ENCODE measurements around the gene GPI. TPM values are rescaled to one million over a fixed set of nuclear protein-coding genes. Genes with fewer than 3 reads are reported as not detected.

Gene GPI
- 592 and 598 TPM in 2 replicates for total RNA-seq

DNA sequence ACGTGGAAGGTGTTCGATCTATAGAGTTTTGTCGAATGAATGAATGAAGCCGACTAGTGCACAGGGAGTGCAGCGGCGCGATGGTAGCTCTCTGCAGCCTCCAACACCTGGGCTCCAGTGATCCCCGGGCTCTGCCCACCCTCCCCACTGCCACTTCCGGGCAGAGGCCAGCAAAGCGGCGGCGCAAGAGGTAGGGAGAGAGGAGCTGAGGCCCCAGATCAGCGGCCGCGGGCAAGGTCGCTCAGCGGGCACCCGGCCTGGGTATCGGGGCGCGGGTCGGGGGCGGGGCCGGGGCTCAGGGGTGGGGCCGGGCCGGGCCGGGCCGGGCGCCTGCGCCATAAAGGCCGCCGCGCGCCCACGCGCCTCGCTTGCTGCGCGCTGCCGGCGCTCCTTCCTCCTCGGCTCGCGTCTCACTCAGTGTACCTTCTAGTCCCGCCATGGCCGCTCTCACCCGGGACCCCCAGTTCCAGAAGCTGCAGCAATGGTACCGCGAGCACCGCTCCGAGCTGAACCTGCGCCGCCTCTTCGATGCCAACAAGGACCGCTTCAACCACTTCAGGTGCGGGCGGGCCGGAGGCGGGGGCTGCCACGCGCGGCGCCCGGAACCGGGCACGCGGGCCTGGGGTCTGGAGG, at the start of gene GPI:
GPI (plus strand) TSS at position 367 of the 633 bp plus-strand sequence; CDS start at position 438, 71 bp downstream.
- H3K4me1 Mint-ChIP-seq, result peaks cover 57% of the 10 kb centered on the region
- H3K27me3 Mint-ChIP-seq, result no peaks in the 10 kb centered on the region
- no peaks in the 10 kb centered on the region for H3K9me3 Mint-ChIP-seq
- H3K4me3 Mint-ChIP-seq, result peak within 1 kb of the TSS; percentile 100
- peak; percentile 91 for DNase-seq
- peak within 1 kb of the TSS; percentile 96 for H3K27ac Mint-ChIP-seq
- intact Hi-C loops (cut with micrococcal nuclease), result loop anchor here (2.0 kb wide), 1 partner anchor 64 kb away; the partner anchor contains the start of gene UBA2
- peaks cover 43% of the 10 kb centered on the region for H3K36me3 Mint-ChIP-seq (ENCODE audit: low read depth)

DNA sequence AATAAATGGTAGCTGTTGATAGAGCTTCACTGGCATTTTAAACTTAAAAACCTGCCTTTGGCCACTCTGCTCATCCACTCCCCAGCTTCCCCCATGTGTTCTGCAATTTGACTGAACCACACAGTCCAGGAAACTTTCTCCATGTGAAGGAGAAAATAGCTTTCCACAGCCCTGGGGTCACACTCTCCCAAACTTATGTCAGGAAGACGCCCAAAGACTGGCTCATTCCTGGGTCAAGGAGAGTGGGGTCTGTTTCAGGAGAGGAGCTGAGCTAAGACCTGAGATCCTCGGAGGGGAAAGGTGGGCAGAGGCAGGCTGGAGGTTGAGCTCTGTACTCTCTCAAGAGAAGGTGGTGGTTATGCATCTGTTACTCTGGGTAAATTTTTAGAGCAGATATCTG, 48.7 kb upstream of the GPI start:
- peaks cover 4% of the 10 kb centered on the region for H3K36me3 Mint-ChIP-seq (ENCODE audit: low read depth)
- H3K4me1 Mint-ChIP-seq, result peaks cover 15% of the 10 kb centered on the region
- no peak for DNase-seq
- no peak overlapping the region for H3K27ac Mint-ChIP-seq
- no peaks in the 10 kb centered on the region for H3K9me3 Mint-ChIP-seq
- intact Hi-C loops (cut with micrococcal nuclease), result loop anchor here (5.0 kb wide), 1 partner anchor 34 kb away; no protein-coding TSS in a partner anchor
- no peak overlapping the region for H3K4me3 Mint-ChIP-seq
- H3K27me3 Mint-ChIP-seq, result no peaks in the 10 kb centered on the region

DNA sequence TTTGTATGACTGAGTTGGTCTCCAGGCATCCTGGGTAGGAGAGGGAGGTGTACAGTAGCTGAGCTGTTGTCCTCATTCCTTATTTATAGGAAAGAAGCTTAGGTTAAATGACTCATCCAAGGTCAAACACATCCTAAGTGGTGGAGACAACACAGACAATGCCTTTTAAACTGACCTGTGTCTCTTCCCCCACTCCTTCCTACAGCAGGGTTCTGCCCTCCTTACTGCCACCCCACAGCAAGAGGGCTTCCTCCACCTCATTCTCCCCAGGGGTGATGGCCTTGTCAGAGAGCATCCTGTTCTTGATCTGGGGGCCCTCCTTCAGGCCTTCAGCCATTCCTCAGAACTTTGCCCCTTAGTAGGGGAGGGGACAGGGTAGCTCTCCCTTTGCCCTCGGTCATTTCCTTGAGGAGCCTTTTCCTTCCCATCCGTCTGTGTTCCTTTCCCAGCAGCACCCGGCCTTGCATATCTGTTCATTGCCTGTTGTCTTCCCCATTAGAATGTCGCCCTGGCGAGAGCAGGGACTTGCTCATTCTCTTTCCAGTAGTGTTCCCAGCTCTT, 48.2 kb upstream of the GPI start:
- Mint-ChIP-seq H3K4me3 (no peak overlapping the region), H3K9me3 (no peaks in the 10 kb centered on the region), H3K27ac (no peak overlapping the region), H3K27me3 (no peaks in the 10 kb centered on the region), H3K4me1 (peaks cover 15% of the 10 kb centered on the region), H3K36me3 (ENCODE audit: low read depth) (peaks cover 4% of the 10 kb centered on the region)
- no peak for DNase-seq
- intact Hi-C loops (cut with micrococcal nuclease), result loop anchor here (5.0 kb wide), 1 partner anchor 35 kb away; no protein-coding TSS in a partner anchor

DNA sequence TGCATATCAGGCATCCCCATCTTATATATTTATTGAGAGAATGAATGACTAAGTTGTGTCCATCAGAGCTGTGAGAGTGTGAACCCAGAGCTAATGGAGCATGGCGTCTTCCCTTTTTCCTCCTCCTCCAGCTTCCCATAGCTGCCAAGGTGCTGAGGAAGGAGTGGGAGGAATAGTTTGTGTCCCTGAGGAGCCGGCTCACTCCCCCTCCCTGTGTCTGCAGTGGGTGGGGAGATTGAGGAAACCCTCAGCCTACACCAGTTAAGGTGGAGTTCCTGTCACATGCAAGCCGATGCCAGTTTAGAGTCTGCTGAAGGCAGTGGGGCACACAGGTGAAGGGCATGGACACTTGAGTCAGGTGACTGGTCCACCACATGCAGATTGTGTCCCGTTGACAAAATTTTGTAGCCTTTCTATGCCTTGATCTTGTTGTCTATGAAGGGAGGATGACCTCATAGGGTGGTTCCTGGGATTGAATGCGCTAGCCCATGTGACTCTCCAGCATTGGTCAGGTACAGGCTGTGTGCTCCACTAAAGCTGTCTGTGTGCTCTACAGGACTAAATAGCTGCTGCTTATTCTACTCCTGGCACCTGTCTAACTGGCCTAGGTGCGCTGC, 47.6 kb upstream of the GPI start:
- peaks cover 4% of the 10 kb centered on the region for H3K36me3 Mint-ChIP-seq (ENCODE audit: low read depth)
- peaks cover 15% of the 10 kb centered on the region for H3K4me1 Mint-ChIP-seq
- no peaks in the 10 kb centered on the region for H3K9me3 Mint-ChIP-seq
- H3K27ac Mint-ChIP-seq, result no peak overlapping the region
- no peaks in the 10 kb centered on the region for H3K27me3 Mint-ChIP-seq
- no peak for DNase-seq
- H3K4me3 Mint-ChIP-seq, result no peak overlapping the region
- intact Hi-C loops (cut with micrococcal nuclease), result loop anchor here (5.0 kb wide), 1 partner anchor 35 kb away; no protein-coding TSS in a partner anchor

DNA sequence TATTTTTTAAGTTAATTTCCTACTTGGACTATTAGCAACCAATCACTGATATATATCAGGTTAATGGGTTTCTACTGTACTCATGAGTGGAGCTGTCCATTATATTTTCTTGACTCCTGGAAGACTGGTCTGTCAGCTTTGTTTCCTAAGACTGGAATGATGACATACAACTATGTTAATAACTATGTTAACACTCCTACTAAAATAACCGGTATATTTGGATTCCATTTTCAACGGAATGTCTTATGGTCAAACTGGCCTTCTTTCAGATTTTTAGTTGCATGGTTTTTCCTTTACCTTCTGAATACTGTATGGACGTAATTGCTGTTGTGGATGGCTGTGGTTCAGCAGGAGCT, 45.8 kb upstream of the GPI start:
- no peak overlapping the region for H3K4me3 Mint-ChIP-seq
- no peak overlapping the region for H3K27ac Mint-ChIP-seq
- H3K27me3 Mint-ChIP-seq, result no peaks in the 10 kb centered on the region
- no peak for DNase-seq
- intact Hi-C loops (cut with micrococcal nuclease), result loop anchor here (5.0 kb wide), 1 partner anchor 37 kb away; no protein-coding TSS in a partner anchor
- peaks cover 13% of the 10 kb centered on the region for H3K4me1 Mint-ChIP-seq
- H3K9me3 Mint-ChIP-seq, result no peaks in the 10 kb centered on the region
- H3K36me3 Mint-ChIP-seq (ENCODE audit: low read depth), result peaks cover 8% of the 10 kb centered on the region

GRCh38 chr19:34319785-34320184, 45.2 kb upstream of the GPI start:
- no peak overlapping the region for H3K27ac Mint-ChIP-seq
- DNase-seq, result no peak
- no peaks in the 10 kb centered on the region for H3K9me3 Mint-ChIP-seq
- peaks cover 13% of the 10 kb centered on the region for H3K4me1 Mint-ChIP-seq
- intact Hi-C loops (cut with micrococcal nuclease), result loop anchor here (5.0 kb wide), 1 partner anchor 37 kb away; no protein-coding TSS in a partner anchor
- H3K4me3 Mint-ChIP-seq, result no peak overlapping the region
- H3K27me3 Mint-ChIP-seq, result no peaks in the 10 kb centered on the region
- H3K36me3 Mint-ChIP-seq (ENCODE audit: low read depth), result peaks cover 8% of the 10 kb centered on the region

- intact Hi-C loops (cut with micrococcal nuclease), result no loop called here
- H3K4me1 Mint-ChIP-seq, result peaks cover 13% of the 10 kb centered on the region
- no peak overlapping the region for H3K4me3 Mint-ChIP-seq
- no peaks in the 10 kb centered on the region for H3K9me3 Mint-ChIP-seq
- H3K27me3 Mint-ChIP-seq, result no peaks in the 10 kb centered on the region
- H3K27ac Mint-ChIP-seq, result no peak overlapping the region
- peaks cover 8% of the 10 kb centered on the region for H3K36me3 Mint-ChIP-seq (ENCODE audit: low read depth)
- DNase-seq, result no peak
Measured at GRCh38 chr19:34320277-34320676, 44.7 kb upstream of the GPI start.

DNA sequence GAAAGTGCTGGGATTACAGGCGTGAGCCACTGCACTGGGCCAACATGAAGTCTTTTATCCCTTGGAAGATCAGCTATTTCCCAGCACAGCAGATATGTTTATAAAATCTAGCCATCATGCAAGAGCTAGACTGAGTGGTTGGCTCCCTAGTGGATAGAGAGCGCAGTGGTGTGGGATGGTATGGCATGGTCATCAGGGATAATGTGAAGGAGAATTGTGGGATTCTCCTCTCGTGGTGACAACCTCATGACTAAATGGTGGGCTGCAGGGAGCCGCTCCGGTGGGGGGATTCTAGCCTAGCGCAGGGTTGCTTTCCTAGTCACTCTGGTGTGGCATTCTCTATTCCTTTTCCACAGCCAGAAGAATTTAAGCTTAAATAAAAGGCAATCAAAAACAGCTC, 43.3 kb upstream of the GPI start:
- H3K27ac Mint-ChIP-seq, result no peak overlapping the region
- H3K4me3 Mint-ChIP-seq, result no peak overlapping the region
- peaks cover 10% of the 10 kb centered on the region for H3K36me3 Mint-ChIP-seq (ENCODE audit: low read depth)
- intact Hi-C loops (cut with micrococcal nuclease), result no loop called here
- H3K4me1 Mint-ChIP-seq, result peaks cover 13% of the 10 kb centered on the region
- DNase-seq, result no peak
- H3K9me3 Mint-ChIP-seq, result no peaks in the 10 kb centered on the region
- H3K27me3 Mint-ChIP-seq, result no peaks in the 10 kb centered on the region

GRCh38 chr19:34323433-34324204, 41.4 kb upstream of the GPI start:
- Mint-ChIP-seq H3K4me3 (no peak overlapping the region), H3K4me1 (no peaks in the 10 kb centered on the region), H3K36me3 (ENCODE audit: low read depth) (peaks cover 11% of the 10 kb centered on the region), H3K27ac (no peak overlapping the region), H3K27me3 (no peaks in the 10 kb centered on the region), H3K9me3 (no peaks in the 10 kb centered on the region)
- DNase-seq, result no peak
- intact Hi-C loops (cut with micrococcal nuclease), result no loop called here

DNA sequence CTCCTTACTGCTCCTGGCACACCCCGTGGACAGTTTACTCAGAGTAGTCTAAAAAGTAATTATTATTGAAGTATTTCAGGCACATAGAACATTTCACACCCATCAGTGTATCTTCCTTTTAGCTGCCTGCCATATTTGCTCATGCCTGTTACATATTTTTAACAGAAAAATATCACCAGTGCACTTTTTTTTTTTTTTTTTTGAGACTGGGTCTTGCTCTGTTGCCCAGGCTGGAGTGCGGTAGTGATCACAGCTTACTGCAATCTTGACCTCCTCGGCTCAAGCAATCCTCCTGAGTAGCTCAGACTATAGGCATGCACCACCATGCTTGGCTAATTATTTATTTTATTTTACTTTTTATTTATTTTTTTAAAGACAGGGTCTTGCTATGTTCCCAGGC, 40.7 kb upstream of the GPI start:
- no peak for DNase-seq
- intact Hi-C loops (cut with micrococcal nuclease), result no loop called here
- H3K4me1 Mint-ChIP-seq, result no peaks in the 10 kb centered on the region
- no peak overlapping the region for H3K4me3 Mint-ChIP-seq
- H3K27ac Mint-ChIP-seq, result no peak overlapping the region
- H3K9me3 Mint-ChIP-seq, result no peaks in the 10 kb centered on the region
- H3K36me3 Mint-ChIP-seq (ENCODE audit: low read depth), result peaks cover 15% of the 10 kb centered on the region
- H3K27me3 Mint-ChIP-seq, result no peaks in the 10 kb centered on the region

DNA sequence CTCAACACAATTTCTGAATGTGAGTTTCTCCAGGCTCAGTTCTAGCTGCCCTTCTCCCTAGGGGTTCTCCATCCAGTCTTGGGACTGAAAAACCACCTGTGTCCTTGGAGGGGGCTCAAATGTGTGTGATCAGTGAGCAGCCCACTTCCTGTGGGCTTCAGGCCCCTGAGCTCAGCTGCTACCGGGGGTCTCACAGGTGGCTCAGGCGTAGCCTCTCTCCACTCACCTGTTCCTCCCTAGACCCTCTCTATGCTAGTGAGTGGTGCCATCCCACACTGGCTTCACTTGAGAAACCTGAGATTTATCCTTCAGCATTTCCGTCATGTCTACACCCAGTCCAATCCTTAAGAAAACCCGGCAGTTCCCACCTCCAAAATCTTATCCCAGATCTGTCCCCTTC, 39.8 kb upstream of the GPI start:
- no peak for DNase-seq
- H3K27me3 Mint-ChIP-seq, result no peaks in the 10 kb centered on the region
- H3K4me3 Mint-ChIP-seq, result no peak overlapping the region
- H3K4me1 Mint-ChIP-seq, result no peaks in the 10 kb centered on the region
- H3K27ac Mint-ChIP-seq, result no peak overlapping the region
- no peaks in the 10 kb centered on the region for H3K9me3 Mint-ChIP-seq
- intact Hi-C loops (cut with micrococcal nuclease), result no loop called here
- peaks cover 16% of the 10 kb centered on the region for H3K36me3 Mint-ChIP-seq (ENCODE audit: low read depth)

- intact Hi-C loops (cut with micrococcal nuclease), result no loop called here
- H3K27ac Mint-ChIP-seq, result no peak overlapping the region
- no peaks in the 10 kb centered on the region for H3K27me3 Mint-ChIP-seq
- no peaks in the 10 kb centered on the region for H3K9me3 Mint-ChIP-seq
- DNase-seq, result no peak
- peaks cover 15% of the 10 kb centered on the region for H3K36me3 Mint-ChIP-seq (ENCODE audit: low read depth)
- H3K4me1 Mint-ChIP-seq, result no peaks in the 10 kb centered on the region
- H3K4me3 Mint-ChIP-seq, result no peak overlapping the region
Measured at GRCh38 chr19:34325981-34326787, 38.8 kb upstream of the GPI start.

DNA sequence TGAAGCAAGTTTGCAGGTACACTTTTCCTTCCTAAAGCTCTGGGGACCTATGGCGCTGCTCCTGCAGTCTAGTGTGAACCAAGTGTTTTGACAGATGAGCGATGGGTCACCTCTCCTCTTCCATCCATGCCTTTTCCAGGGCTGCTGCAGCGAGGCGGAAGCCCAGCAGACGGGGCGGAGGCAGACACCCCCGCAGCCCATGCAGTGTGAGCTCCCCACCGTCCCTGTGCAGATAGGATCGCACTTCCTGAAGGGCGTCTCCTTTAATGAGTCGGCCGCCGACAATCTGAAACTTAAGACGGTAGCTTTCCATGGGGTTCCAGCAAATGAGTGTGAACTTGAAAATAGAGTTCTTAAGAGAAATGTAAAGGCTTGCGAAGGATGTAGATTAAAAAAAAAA, 37.1 kb upstream of the GPI start:
- Mint-ChIP-seq H3K27me3 (no peaks in the 10 kb centered on the region), H3K4me3 (no peak overlapping the region), H3K9me3 (no peaks in the 10 kb centered on the region), H3K27ac (no peak overlapping the region), H3K36me3 (ENCODE audit: low read depth) (peaks cover 19% of the 10 kb centered on the region), H3K4me1 (no peaks in the 10 kb centered on the region)
- intact Hi-C loops (cut with micrococcal nuclease), result no loop called here
- no peak for DNase-seq

Data from activated CD4-positive, alpha-beta T cell treated with anti-CD3 and anti-CD28 coated beads, Interleukin-2, amount 10 ng/mL, durations not matched to agents 24 days and 14 days (primary cell).